Measurements from ENCODE around the gene WTIP.

The WTIP gene

GRCh38 chr19:34479396-34479795 is 2.2 kb upstream of the WTIP start:
- DNase-seq, result no peak

- no peak for DNase-seq
Measured at GRCh38 chr19:34480491-34480890, 1.1 kb upstream of the WTIP start.

- no peak for DNase-seq
Measured at GRCh38 chr19:34481861-34482379, 362 bp downstream of the WTIP start.

- DNase-seq, result no peak
Measured at GRCh38 chr19:34482380-34483250, 1.1 kb downstream of the WTIP start.

GRCh38 chr19:34484328-34484727 is 2.8 kb downstream of the WTIP start:
- DNase-seq, result no peak

GRCh38 chr19:34485831-34486230 is 4.3 kb downstream of the WTIP start:
- no peak for DNase-seq

- DNase-seq, result no peak
Measured at GRCh38 chr19:34487651-34488051, 6.1 kb downstream of the WTIP start.

- DNase-seq, result no peak
Measured at GRCh38 chr19:34489175-34489574, 7.6 kb downstream of the WTIP start.

- no peak for DNase-seq
Measured at GRCh38 chr19:34490141-34490766, 8.7 kb downstream of the WTIP start.

- no peak for DNase-seq
Measured at GRCh38 chr19:34493038-34493648, 11.6 kb downstream of the WTIP start.

- no peak for DNase-seq
Measured at GRCh38 chr19:34493649-34494044, 12.1 kb downstream of the WTIP start.

- no peak for DNase-seq
Measured at GRCh38 chr19:34494601-34495000, 13.0 kb downstream of the WTIP start.

GRCh38 chr19:34495416-34495815 is 13.9 kb downstream of the WTIP start:
- no peak for DNase-seq

- no peak for DNase-seq
Measured at GRCh38 chr19:34497112-34497805, 15.7 kb downstream of the WTIP start.

GRCh38 chr19:34499155-34499834 is 17.7 kb downstream of the WTIP start:
- no peak for DNase-seq

- DNase-seq, result no peak
Measured at GRCh38 chr19:34500656-34501120, 19.1 kb downstream of the WTIP start.

- peak; percentile 83 for DNase-seq
Measured at GRCh38 chr19:34501339-34502320, 20.1 kb downstream of the WTIP start.

GRCh38 chr19:34502582-34503411 is 21.2 kb downstream of the WTIP start:
- DNase-seq, result no peak

- no peak for DNase-seq
Measured at GRCh38 chr19:34503531-34504272, 22.1 kb downstream of the WTIP start.

Data from activated naive CD4-positive, alpha-beta T cell treated with anti-CD3 and anti-CD28 coated beads, Interleukin-2, amount 50 U/mL, for 16 hours (primary cell).